Thyroid gland (tissue), 4 donors: Measurements from ENCODE around the gene PRRT4. TPM values are rescaled to one million over a fixed set of nuclear protein-coding genes. Genes with fewer than 3 reads are reported as not detected.

Source experiments
- DNase-seq, 2 donors: peaks; one replicate each; pipeline ENCODE4 v3.0.0-alpha.2; 2019
- H3K27ac ChIP-seq, 3 donors: fragments of 200-600 bp; sonication (generic); 1 replicate in 2 of 3; 2 replicates in 1 of 3; pipeline ENCODE4 v1.5.1; 2016 to 2019; ENCODE audit warnings: mild to moderate bottlenecking in 1 of 3, moderate library complexity in 1 of 3
- H3K27me3 ChIP-seq: fragments of 200-600 bp; sonication (generic); one replicate; pipeline ENCODE4 v1.5.1; 2019
- H3K36me3 ChIP-seq, 2 donors: fragments of 200-600 bp; sonication (generic); one replicate each; pipeline ENCODE4 v1.5.1; 2016 to 2019
- H3K4me1 ChIP-seq, 2 donors: fragments of 200-600 bp; sonication (generic); one replicate each; pipeline ENCODE4 v1.5.1; 2017 to 2019
- H3K4me3 ChIP-seq, 3 donors: fragments of 200-600 bp; sonication (generic); replicated peaks in 1 of 3; 1 replicate in 2 of 3; 2 replicates in 1 of 3; pipeline ENCODE4 v1.5.1; 2016; ENCODE audit warnings: mild to moderate bottlenecking in 1 of 3
- H3K9me3 ChIP-seq: fragments of 200-600 bp; sonication (generic); one replicate; pipeline ENCODE4 v1.5.1; 2017
- CTCF ChIP-seq, 6 experiments: fragments of 200-600 bp in 3 of 6; fragments of 450-650 bp in 3 of 6; sonication (generic) in 3 of 6; IDR thresholded peaks; one replicate each; pipeline ENCODE4 v1.5.1; 2016 to 2019; ENCODE audit warnings: antibody characterized with exemption in 6 of 6, mild to moderate bottlenecking in 2 of 6, inconsistent platforms in 1 of 6, moderate library complexity in 1 of 6
- POLR2A ChIP-seq, 2 donors: fragments of 450-650 bp; IDR thresholded peaks; one replicate each; pipeline ENCODE4 v1.6.1; 2017; ENCODE audit warnings: antibody characterized with exemption in 2 of 2, mild to moderate bottlenecking in 2 of 2, moderate library complexity in 1 of 2
- whole genome bisulfite sequencing, 2 donors: methylation state at CpG; one replicate each; pipeline ENCODE4 v1.1.5; 2017; 5-methylcytosine and 5-hydroxymethylcytosine counted together
- intact Hi-C: fragments of 100-400 bp; cut with DNase I; formaldehyde crosslinking; loops from one replicate; pipeline ENCODE4 v1.15.1; 2023
- total RNA-seq, 4 donors: library from RNA; depleted of rRNA; stranded (reverse); fragments of >200 nt; gene quantifications; one replicate each; pipeline ENCODE4 v1.2.3, GENCODE V29; 2016

The PRRT4 gene
- total RNA-seq, 4 donors from 2014 or later: 0.78 to 1.1 TPM; not detected in 2

- Histone ChIP-seq H3K4me3 (no peak overlapping the region), H3K36me3 (peaks cover 58 to 78% of the 10 kb centered on the region in 2 donors), H3K27me3 (no peaks in the 10 kb centered on the region), H3K4me1 (no peaks in the 10 kb centered on the region), H3K27ac (no peak overlapping the region), H3K9me3 (no peaks in the 10 kb centered on the region)
- WGBS, 2 donors: 86 to 88% methylated on average over 5 of the region's 5 CpGs
- no peak for TF ChIP-seq POLR2A (IDR thresholded peaks at IDR 0.05)
- TF ChIP-seq CTCF (IDR thresholded peaks at IDR 0.05): no peak
- DNase-seq: no peak
- intact Hi-C loops: no loop called here
Measured at GRCh38 chr7:128321044-128321422, 40.5 kb downstream of the PRRT4 start.

DNA sequence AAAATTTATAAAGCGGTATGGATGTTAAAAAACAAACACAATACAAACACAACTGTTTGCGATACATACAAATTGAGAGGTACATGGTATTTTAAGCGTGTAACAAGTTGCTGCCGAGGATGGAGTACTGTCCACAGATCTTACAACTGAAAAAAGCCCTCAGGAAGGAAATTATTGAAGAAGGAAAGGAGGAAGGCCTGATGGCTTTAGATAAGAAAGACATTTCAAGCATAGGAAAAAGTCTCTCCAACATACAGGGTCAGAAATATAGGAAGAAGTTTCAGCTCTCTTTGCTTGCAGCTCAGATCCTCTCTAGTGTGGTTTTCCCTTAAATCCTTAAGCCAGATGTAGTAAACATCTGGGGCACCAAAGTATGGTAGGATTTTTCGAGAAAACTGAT is 42.8 kb downstream of the PRRT4 start:
- H3K4me3 ChIP-seq: no peak overlapping the region
- no peaks in the 10 kb centered on the region for H3K9me3 ChIP-seq
- peaks cover 66 to 76% of the 10 kb centered on the region in 2 donors for H3K36me3 ChIP-seq
- no peak for TF ChIP-seq POLR2A (IDR thresholded peaks at IDR 0.05)
- H3K27me3 ChIP-seq: no peaks in the 10 kb centered on the region
- no peaks in the 10 kb centered on the region for H3K4me1 ChIP-seq
- intact Hi-C loops: no loop called here
- H3K27ac ChIP-seq: no peak overlapping the region
- 86 to 87% methylated on average over 5 of the region's 5 CpGs for WGBS, 2 donors
- DNase-seq: no peak

DNA sequence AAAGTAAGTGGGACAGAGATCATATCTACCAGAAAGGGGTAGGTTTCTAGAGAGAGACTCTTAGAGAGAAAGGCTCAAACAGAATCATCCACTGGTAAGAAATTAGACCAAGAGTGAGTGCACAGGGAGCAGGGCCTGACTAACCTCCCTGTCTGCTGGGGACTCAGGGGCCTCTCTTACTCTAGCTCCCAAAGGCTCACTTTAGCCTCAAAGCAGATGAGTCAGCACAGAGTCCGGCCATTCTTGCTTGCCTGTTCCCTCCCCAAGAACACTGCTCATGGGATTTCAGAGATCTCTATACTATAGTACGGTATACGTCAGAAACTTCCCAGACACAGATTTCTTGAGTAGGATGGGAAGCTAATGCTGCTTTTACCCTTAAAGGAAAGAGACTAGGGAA is 50.5 kb downstream of the PRRT4 start:
- Histone ChIP-seq H3K36me3 (peaks cover 63 to 69% of the 10 kb centered on the region in 2 donors), H3K27me3 (no peaks in the 10 kb centered on the region), H3K4me1 (no peaks in the 10 kb centered on the region), H3K4me3 (no peak overlapping the region), H3K27ac (no peak overlapping the region), H3K9me3 (no peaks in the 10 kb centered on the region)
- TF ChIP-seq POLR2A (IDR thresholded peaks at IDR 0.05): no peak
- TF ChIP-seq CTCF (IDR thresholded peaks at IDR 0.05): no peak
- WGBS, 2 donors: 91 to 95% methylated on average over 3 of the region's 3 CpGs
- DNase-seq: no peak
- intact Hi-C loops: no loop called here

- Histone ChIP-seq H3K27ac (no peak overlapping the region), H3K4me3 (no peak overlapping the region), H3K9me3 (no peaks in the 10 kb centered on the region), H3K27me3 (no peaks in the 10 kb centered on the region), H3K4me1 (no peaks in the 10 kb centered on the region), H3K36me3 (peaks cover 59 to 65% of the 10 kb centered on the region in 2 donors)
- no peak for DNase-seq
- intact Hi-C loops: no loop called here
- 81 to 90% methylated on average over 5 of the region's 5 CpGs for WGBS, 2 donors
- no peak for TF ChIP-seq CTCF (IDR thresholded peaks at IDR 0.05)
- no peak for TF ChIP-seq POLR2A (IDR thresholded peaks at IDR 0.05)
Measured at GRCh38 chr7:128310499-128310898, 51.0 kb downstream of the PRRT4 start.

- intact Hi-C loops: no loop called here
- Histone ChIP-seq H3K36me3 (peaks cover 56 to 63% of the 10 kb centered on the region in 2 donors), H3K4me3 (no peak overlapping the region), H3K27me3 (no peaks in the 10 kb centered on the region), H3K4me1 (no peaks in the 10 kb centered on the region), H3K27ac (no peak overlapping the region), H3K9me3 (no peaks in the 10 kb centered on the region)
- no peak for TF ChIP-seq CTCF (IDR thresholded peaks at IDR 0.05)
- TF ChIP-seq POLR2A (IDR thresholded peaks at IDR 0.05): no peak
- 88 to 91% methylated on average over 5 of the region's 5 CpGs for WGBS, 2 donors
- DNase-seq: no peak
Measured at GRCh38 chr7:128309976-128310375, 51.5 kb downstream of the PRRT4 start.

- no peak overlapping the region for H3K4me3 ChIP-seq
- no peak overlapping the region for H3K27ac ChIP-seq
- no peaks in the 10 kb centered on the region for H3K27me3 ChIP-seq
- no peaks in the 10 kb centered on the region for H3K4me1 ChIP-seq
- TF ChIP-seq CTCF (IDR thresholded peaks at IDR 0.05) (no peak), POLR2A (IDR thresholded peaks at IDR 0.05) (no peak)
- intact Hi-C loops: no loop called here
- H3K9me3 ChIP-seq: no peaks in the 10 kb centered on the region
- DNase-seq: no peak
- peaks cover 47 to 55% of the 10 kb centered on the region in 2 donors for H3K36me3 ChIP-seq
- WGBS, 2 donors: 96 to 100% methylated on average over 6 of the region's 6 CpGs
Measured at GRCh38 chr7:128309124-128309523, 52.4 kb downstream of the PRRT4 start.
